Measurements from ENCODE around the gene HSPG2.
"Not testable (repeated sequence)": the region's sequence is repeated elsewhere in the genome, so short reads cannot be mapped to it uniquely, and the experiment has no call there.

HSPG2 gene

DNA sequence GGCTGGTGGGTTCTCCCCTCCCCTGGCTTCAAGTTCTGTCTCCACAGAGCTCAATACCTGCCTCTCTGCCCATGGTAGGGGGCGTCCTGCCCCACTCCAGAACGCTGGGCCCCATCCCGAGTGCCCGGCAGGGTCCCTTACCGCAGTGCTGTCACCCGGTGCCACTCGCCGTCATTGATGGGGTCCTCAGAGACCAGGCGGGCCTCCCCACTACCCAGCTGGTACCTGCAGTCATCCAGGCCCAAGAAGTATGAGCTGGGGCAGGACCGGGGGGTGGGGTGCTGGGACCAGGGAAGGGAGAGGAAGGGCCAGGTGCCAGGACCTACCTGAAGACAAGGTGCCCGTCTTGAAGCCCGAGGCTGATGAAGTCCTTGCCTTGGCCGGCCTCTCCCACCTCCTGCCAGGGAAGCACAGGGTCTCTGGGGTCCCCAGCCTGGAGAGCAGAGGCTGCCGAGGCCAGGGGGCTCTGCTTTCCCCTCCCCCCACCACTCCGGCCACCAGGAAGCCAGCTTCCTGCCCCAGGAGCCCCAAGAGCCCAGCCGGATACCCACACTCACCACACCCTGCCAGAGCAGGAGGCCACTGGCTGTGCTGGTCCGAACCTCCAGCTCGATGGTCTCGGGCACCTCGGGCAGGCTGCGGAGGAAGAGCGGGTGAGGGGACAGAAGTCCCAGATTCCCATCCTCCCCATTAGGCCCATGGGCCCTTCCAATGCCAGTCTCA is 113.0 kb downstream of the HSPG2 start:
- DNase-seq (ENCODE audit: low spot score) = no peak

DNA sequence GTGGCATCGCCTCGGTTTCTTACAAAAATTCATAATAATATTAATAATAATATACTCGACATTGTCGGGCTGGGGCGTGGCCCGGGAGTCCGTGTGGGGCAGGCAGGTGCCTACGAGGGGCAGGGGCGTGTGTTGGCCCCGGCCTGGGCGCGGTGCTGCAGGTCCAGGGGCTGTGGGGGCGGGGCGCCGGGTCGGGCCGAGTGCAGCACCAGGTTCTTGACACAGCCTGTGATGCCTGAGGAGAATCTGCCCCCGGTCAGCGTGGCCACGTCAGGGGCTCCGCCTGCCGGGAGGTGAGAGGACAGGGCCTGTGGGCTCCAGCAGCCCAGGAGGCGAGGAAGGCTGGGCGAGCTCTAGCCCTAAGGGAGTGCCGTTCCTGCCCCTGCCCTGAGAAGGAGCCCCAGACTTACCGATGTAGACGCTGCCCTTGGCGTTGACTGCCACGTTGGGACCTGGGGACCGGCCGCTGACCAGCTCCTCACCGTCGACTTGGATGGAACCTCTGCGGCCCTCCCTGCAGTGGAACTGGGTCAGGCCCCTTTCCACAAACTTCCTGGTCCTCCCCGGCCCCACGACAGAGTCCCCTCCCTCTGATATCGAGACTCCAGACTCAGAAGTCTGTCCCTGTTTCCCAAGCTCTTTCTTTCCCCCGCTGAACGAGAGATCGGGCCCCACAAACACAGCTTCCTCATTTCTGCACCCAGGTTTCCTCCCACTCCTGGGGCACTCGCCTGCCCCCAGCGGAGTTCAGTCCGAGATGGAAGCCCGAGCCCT is 113.7 kb downstream of the HSPG2 start:
- no peak for DNase-seq (ENCODE audit: low spot score)

DNA sequence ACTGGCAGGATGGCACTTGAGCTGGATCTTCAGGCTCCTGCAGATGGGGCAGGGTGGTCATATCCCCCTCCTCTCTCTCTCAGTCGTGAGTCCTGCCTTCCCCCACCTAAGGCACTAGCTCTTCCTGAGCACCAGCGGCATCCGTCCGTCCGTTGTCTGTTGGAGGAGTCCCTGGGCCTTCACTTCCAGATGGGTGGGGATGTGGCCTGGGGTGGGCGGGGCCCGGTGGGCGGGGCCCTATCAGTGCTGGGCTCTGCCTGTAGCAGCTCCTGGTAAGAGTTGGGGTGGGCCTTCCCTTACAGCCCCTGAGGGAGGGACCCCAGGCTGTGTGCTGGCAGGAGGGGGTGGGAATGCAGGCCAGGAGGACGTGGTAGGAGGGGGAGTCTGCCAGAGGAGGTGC is 114.8 kb downstream of the HSPG2 start:
- DNase-seq (ENCODE audit: low spot score) = no peak

DNA sequence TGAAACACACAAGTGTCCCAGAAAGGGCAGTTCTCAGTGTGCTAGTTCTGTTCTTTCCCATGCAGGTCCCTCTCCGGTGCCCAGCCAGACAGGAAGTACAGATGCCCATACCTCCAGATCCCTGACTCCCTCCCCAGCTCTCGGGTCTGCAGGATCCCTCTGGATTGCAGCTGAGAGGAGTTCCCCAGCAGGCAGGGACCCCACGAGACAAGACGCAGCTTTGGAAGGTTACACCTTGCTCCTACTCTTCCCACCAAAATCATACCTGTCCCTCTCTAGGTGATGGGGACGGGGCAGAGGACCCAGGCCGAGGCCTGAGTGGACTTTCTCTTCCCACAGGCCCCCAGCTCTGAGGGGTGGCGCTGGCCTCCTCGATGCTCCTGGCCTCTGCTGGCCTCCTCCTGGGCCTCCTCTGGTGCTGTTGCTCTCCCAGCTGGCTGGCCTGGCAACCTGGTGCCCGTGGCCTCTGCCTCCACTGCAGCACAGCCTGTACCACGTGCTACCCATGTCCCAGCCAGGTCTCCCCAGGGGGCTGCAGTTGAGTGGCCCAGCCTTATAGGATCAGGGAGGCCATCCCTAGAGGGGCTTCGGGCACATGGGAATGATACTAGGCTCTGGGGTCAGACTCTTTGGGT is 115.6 kb downstream of the HSPG2 start:
- peak; percentile 13 for DNase-seq (ENCODE audit: low spot score)

DNA sequence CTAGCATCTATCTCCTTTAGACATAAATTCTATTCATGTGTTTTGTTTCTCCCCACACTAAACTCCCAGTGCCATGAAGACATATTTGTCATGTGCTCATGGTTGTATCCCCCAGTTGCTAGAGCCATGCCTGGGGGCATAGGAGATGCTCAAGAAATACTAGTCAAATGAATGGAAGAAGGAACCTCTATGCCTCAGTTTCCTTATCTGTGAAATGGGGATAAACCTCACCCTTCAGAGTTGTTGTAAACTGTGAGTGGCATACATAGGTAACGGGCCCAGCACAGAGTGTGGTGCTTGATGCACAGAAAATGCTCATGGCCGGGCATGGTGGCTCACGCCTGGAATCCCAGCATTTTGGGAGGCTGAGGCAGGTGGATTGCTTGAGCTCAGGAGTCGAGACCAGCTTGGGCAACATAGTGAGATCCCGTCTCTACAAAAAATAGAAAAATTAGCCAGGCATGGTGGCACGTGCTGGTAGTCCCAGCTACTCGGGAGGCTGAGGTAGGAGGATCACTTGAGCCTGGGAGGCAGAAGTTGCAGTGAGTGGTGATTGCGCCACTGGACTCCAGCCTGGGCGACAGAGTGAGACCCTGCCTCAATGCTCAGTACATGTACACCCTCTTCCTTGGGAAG is 116.4 kb downstream of the HSPG2 start:
- peak; percentile 1 for DNase-seq (ENCODE audit: low spot score)

DNA sequence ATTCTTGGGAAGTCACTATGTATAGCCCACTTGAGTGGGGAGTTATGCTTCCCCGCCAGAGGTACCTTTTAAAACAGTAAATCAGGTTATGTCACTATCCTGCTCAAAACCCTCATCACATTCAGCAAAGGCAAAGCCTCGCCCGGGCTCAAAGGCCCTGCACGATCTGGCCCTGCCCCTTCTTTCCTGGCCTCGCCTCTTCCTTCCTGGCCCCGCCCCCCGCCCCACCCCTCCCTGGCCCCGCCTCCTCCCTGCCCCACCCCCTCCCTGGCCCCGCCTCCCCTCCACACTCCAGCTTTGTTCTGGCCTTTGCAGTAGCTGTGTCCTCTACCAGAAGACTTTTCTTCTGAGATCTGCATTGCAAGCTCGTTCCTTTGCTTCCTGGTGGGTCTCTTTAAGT is 118.5 kb downstream of the HSPG2 start:
- DNase-seq (ENCODE audit: low spot score) = peak; percentile 80

DNA sequence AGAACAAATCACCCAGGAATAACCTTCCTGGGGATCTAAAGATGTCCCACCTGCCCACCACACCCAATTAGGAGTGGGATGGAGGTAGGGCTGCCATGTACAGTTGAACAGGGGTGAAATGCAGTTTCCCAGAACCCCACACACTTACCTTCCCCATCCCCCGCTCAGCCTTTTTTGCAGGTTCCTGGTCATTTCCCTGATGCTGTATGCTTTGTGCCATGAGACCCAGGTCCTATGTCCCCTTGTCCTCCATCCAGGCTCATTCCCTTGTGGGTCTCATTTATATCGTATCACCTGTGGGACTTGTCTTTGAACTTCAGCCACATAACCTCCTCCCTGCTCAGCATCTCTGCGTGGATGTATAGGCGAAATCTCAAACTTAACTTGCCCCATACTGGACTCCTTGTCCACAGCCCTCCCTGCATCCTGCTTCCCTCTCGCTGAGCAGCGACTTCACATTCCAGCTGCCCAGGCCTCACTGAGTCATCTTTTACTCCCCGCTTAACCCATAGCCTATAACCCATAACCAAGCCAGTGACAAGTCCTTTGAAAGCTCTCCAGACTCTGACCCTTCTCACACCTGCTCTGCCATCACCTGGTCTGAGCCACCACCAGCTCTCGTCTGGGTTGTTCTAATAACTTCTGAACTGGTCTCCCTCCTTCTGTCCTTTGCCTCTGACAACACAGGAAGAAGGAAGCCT is 120.4 kb downstream of the HSPG2 start:
- DNase-seq (ENCODE audit: low spot score) = peak; percentile 16

DNA sequence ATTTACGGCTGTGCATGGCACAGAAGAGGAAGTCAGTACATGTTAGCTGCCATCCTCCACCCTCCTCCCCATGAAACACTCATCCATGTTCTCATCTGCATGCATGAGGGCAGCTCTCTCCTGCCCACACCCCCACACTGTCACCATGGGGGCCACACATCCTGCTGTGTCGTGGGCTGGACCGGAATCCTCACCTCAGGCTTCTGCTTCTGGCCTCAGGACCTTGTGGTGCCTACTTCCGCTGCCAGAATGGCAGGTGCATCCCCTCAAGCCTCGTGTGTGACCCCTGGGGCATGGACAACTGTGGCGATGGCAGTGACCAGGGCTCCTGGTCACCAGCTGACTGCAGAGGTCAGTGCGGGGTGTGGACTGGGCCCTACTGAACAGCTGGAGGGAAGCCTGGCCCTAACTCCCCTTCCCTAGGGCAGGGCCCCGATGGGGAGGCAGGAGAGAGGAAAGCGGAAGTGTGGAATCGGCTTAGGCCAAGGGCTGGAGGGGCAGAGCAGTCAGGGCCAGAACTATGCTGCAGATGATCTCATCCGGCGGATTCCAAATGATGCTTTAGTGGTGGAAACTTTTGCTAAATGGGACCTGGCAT is 121.3 kb downstream of the HSPG2 start:
- peak; percentile 3 for DNase-seq (ENCODE audit: low spot score)

DNA sequence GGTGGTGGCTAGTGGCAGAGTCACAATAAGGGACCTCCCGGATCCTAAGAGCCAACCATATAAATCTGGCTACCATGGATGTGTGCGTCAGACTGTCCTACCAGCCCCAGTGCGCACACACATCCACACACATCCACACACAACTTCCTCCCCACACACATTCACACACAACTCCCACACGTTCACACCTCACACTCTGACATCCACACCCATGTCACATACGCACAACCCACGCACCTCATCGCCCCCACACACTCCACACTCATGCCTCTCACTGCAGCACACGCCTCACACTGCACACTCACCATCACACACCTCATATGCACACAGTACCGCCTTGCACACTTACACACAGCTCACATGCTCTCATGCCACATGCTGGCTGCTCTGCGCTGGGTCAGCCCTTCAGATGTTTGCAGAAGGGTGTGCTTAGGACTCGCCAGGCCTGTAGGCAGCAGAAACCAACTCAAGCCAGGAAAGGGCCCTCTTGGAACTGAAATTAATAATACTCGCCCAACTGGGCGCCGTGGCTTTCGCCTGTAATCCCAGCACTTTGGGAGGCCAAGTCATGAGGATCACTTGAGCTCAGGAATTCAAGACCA is 122.0 kb downstream of the HSPG2 start:
- peak; percentile 1 for DNase-seq (ENCODE audit: low spot score)

DNA sequence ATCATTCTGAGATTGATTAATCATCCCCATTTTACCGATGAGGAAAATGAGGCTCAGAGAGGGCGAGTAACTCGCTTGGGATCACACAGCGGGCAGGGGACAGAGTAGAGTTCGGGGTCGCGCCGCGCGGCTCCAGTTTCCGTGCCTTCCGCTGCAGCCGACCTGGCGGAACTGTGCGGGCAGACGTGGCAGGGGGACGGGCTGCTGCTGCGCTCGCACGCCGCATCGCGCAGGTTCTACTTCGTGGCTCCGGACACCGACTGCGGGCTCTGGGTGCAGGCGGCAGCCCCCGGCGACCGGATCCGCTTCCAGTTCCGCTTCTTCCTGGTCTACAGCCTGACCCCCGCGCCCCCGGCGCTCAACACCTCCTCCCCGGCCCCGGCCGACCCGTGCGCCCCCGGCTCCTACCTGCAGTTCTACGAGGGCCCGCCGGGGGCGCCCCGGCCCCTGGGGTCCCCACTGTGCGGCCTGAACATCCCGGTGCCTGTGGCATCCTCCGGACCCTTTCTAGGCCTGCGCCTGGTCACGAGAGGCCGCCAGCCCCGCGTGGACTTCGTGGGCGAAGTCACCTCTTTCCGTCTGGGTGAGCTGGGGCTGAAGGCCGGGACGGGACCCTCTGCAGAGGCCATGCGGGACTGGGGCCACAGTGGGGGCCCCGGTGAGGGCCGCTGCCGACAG is 122.7 kb downstream of the HSPG2 start:
- DNase-seq (ENCODE audit: low spot score) = peak; percentile 10

DNA sequence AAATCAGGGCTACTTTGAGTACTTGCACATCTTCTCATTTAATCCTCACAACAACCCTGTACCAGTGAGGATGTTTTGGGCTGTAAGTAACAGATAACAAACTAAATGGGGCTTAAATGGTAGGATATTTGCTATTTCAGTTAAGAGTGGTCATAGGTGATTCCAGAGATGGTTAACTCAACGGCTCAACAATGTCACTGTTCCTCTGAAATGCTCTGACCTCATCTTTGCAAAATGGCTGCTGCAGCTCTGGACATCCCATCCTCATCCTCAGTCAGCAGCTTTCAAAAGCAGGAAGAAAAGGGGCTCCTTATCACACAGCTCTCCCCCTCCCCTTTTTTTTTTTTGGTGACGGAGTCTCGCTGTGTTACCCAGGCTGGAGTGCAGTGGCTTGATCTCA is 123.6 kb downstream of the HSPG2 start:
- DNase-seq (ENCODE audit: low spot score) = no peak

DNA sequence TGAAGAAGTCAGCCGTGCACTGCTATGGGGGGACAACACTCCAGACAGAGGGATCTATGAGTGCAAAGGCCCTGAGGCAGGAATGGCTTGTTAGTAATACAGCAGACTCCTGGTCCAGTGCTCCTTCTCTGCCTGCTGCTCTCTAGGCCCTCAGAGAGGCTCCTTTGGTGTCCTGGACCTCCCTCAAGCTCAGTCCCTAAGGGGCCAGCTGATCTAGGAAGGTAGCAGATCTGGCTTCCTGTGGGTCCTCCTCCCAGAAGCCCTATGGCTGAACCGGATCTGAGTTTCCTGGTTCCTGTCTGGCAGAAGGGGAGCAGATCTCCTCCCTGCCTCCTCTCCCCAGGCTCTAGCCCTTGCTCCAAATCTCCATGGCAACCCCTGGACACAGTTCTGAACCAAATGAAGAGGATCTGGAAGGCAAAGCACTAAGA is 125.2 kb downstream of the HSPG2 start, which contains the start of gene LDLRAD2:
Gene LDLRAD2 (plus strand): TSS at position 391 of the 431 bp plus-strand sequence. CDS start 187 bp downstream, outside the sequence.
- DNase-seq (ENCODE audit: low spot score) = no peak

DNA sequence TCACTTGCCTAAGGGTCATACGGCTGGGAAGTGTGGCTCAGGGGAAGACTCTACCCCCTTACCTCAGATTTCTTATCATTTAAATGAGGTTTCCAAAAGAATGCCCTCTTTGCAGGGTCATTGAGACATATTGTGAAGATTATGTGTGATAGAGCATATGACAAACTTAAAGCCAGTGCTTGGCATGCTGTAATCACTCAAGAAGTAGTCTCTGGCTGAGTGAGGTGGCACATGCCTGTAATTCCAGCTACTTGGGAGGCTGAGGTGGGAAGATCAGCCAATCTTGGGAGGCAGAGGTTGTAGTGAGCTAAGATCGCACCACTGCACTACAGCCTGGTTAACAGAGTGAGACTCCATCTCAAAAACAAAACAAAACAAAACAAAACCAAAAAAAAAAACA is 132.6 kb downstream of the HSPG2 start:
- DNase-seq (ENCODE audit: low spot score) = no peak

DNA sequence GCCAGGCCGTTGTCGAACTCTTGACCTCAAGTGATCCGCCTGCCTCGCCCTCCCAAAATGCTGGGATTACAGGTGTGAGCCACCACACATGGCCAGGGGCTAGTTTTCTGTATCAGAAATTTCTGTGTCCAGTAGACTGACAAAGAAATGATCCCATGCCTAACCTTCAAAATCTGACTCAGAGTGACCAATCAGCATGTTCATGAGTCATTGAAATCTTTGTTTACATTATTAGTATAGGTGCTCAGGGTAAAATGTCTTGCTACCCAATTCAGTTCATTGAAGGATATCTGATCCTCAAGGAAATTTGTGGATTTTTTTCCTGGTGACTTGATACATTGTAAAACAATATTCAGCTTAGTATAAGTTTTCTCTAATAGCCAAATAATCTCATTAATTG is 136.0 kb downstream of the HSPG2 start:
- no peak for DNase-seq (ENCODE audit: low spot score)

DNA sequence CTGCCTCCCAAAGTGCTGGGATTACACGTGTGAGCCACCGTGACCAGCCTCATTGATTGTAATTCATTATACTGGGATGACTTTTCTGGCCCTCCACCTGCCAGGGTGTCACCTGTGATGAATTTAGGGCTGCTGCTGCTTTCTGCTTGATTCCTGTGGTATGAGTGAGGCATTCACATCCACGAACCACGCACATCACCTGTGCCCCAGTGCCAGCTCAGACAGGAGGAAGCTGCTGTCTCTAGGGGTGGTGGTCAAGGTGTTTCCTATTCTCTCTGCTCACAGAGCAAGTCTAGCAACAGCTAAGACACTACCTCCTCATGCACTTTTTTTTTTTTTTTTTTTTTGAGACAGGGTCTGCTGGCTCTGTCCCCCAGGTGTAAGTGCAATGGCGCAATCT is 137.4 kb downstream of the HSPG2 start:
- DNase-seq (ENCODE audit: low spot score) = no peak

DNA sequence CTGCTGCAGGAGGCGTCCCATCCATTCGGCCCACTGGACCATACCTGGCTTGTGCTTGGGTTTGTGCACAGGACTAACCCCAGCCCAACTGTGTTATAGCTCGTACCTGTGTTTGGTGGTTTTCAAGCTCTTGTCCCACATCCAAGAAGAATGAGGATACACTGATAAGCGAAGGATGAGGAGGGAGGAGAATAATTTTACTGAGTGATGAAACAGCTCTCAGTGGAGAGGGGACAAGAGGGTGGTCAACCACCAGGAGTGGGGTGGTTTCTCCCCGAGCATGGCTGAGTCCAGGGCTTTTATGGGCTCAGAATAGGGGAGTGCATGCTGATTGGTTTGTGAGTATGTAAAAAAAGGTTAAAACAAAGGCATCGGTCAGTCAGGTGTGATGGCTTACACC is 142.0 kb downstream of the HSPG2 start:
- DNase-seq (ENCODE audit: low spot score) = no peak

DNA sequence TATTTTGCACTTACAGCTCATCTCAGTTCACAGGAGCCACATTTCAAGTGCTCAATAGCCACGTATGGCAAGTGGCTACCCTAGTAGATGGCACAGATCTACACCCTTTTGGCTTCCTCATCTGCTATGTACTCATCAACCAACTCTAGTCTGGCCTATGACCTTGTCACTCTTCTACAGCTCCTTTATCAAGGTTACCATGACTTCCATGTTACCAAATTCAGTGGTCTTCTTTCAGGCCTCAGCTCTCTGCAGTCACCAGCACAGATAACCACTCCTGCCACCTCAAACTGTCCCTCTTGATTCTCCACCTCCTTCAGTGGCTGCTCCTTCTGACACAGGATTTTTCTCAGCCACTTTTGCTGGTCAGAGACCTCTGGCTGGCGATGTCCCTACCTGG is 142.5 kb downstream of the HSPG2 start:
- DNase-seq (ENCODE audit: low spot score) = no peak

DNA sequence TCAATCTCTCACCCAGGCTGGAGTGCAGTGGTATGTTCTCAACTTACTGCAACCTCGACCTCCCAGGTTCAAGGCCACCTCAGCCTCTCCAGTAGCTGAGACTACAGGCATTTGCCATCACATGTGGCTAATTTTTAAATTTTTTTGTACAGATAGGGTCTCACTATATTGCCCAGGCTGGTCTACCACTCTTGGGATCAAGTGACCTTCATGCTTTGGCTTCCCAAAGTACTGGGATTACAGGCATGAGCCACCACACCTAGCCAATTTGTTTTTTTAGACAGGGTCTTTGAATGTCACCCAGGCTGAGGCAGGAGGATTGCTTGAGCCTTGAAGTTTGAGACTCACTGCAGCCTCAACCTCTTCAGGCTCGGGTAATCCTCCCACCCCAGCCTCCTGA is 144.0 kb downstream of the HSPG2 start:
- DNase-seq (ENCODE audit: low spot score) = no peak

DNA sequence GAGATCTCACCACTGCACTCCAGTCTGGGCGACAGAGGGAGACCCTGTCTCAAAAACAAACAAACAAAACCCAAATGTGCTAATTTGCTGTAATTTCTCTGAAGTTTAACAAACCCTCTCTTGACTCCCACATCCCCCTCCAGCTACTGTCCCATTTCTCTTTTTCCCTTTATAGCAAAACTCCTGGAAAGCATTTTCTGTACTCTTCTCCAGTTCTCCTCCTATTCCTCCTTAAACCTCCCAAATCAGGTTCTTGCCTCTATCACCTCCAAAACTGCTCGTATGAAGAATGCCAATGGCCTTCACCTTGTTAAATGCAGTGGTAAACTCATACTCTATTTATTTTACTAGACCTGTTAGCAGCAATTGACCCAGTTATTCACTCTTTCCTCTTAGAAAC is 150.5 kb downstream of the HSPG2 start:
- no peak for DNase-seq (ENCODE audit: low spot score)

DNA sequence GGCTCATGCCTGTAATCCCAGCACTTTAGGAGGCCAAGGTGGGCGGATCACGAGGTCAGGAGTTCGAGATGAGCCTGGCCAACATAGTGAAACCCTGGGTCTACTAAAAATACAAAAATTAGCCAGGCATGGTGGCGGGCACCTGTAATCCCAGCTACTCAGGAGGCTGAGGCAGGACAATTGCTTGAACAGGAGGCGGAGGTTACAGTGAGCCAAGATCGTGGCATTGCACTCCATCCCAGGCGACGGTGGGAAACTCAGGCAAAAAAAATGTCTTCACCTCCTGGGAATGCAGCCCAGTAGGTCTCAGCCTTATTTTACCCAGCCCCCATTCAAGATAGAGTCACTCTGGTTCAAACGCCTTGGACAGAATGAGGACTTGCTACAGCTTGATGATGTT is 151.3 kb downstream of the HSPG2 start:
- DNase-seq (ENCODE audit: low spot score) = not testable (repeated sequence)

All from HuH-7.5 (cell line).